SK-N-SH treated with all-trans-retinoic acid at 6 μM for 48 hours (cell line): ENCODE data around the gene TIMELESS.

Experiments used
- ATAC-seq: fragments of 200-7000 bp; cut with Tn5 transposase; 3 replicates; pipeline ENCODE4 v1.9.1; 2020; ENCODE audit warnings: mild to moderate bottlenecking, moderate library complexity
- ARNTL ChIP-seq: fragments of 450-650 bp; formaldehyde crosslinking; IDR thresholded peaks from 2 replicates; pipeline ENCODE4 v1.5.0; 2020; ENCODE audit warnings: low read depth, mild to moderate bottlenecking, moderate library complexity, borderline replicate concordance
- BACH2 ChIP-seq: fragments of 250-450 bp; sonication (Bioruptor Pico); IDR thresholded peaks from 2 replicates; pipeline ENCODE4 v1.9.0; 2021; ENCODE audit warnings: mild to moderate bottlenecking, borderline replicate concordance
- CSDC2 ChIP-seq: fragments of 250-450 bp; sonication (Bioruptor Pico); IDR thresholded peaks from 2 replicates; pipeline ENCODE4 v1.5.0; 2020; ENCODE audit warnings: mild to moderate bottlenecking, moderate library complexity
- ESRRG ChIP-seq: fragments of 250-450 bp; sonication (Bioruptor Pico); IDR thresholded peaks from 2 replicates; pipeline ENCODE4 v1.6.1; 2021; ENCODE audit warnings: mild to moderate bottlenecking
- GLIS3 ChIP-seq: fragments of 250-450 bp; sonication (Bioruptor Pico); IDR thresholded peaks from 2 replicates; pipeline ENCODE4 v1.5.0; 2020; ENCODE audit warnings: mild to moderate bottlenecking, moderate library complexity
- ISL1 ChIP-seq: fragments of 250-450 bp; sonication (Bioruptor Pico); IDR thresholded peaks from 2 replicates; pipeline ENCODE4 v2.1.2; 2022; ENCODE audit warnings: mild to moderate bottlenecking, moderate library complexity
- OSR1 ChIP-seq: fragments of 250-450 bp; sonication (Bioruptor Pico); IDR thresholded peaks from 2 replicates; pipeline ENCODE4 v1.8.0; 2022; ENCODE audit warnings: moderate library complexity, mild to moderate bottlenecking, inconsistent platforms
- PATZ1 ChIP-seq: fragments of 250-450 bp; sonication (Bioruptor Pico); IDR thresholded peaks from 2 replicates; pipeline ENCODE4 v1.8.0; 2020; ENCODE audit warnings: mild to moderate bottlenecking, moderate library complexity, borderline replicate concordance
- POU6F1 ChIP-seq: fragments of 250-450 bp; sonication (Bioruptor Pico); IDR thresholded peaks from 2 replicates; pipeline ENCODE4 v1.8.0; 2021; ENCODE audit warnings: low read depth, mild to moderate bottlenecking, moderate library complexity, borderline replicate concordance
- PPARA ChIP-seq: fragments of 250-450 bp; sonication (Bioruptor Pico); IDR thresholded peaks from 2 replicates; pipeline ENCODE4 v1.5.0; 2020; ENCODE audit warnings: mild to moderate bottlenecking, borderline replicate concordance
- RARB ChIP-seq: fragments of 250-450 bp; sonication (Bioruptor Pico); IDR thresholded peaks from 2 replicates; pipeline ENCODE4 v1.8.0; 2021; ENCODE audit warnings: mild to moderate bottlenecking, moderate library complexity
- SNAI2 ChIP-seq: fragments of 250-450 bp; sonication (Bioruptor Pico); IDR thresholded peaks from 2 replicates; pipeline ENCODE4 v1.5.0; 2020; ENCODE audit warnings: mild to moderate bottlenecking, moderate library complexity
- TCF4 ChIP-seq: fragments of 250-450 bp; sonication (Bioruptor Pico); IDR thresholded peaks from 2 replicates; pipeline ENCODE4 v1.8.0; 2021; ENCODE audit warnings: mild to moderate bottlenecking, moderate library complexity, borderline replicate concordance
- TOX ChIP-seq: fragments of 250-450 bp; sonication (Bioruptor Pico); IDR thresholded peaks from 2 replicates; pipeline ENCODE4 v1.8.0; 2021; ENCODE audit warnings: mild to moderate bottlenecking, moderate library complexity, borderline replicate concordance
- ZC3H10 ChIP-seq: fragments of 250-450 bp; sonication (Bioruptor Pico); IDR thresholded peaks from 2 replicates; pipeline ENCODE4 v1.5.1; 2021; ENCODE audit warnings: mild to moderate bottlenecking, moderate library complexity
- ZFP30 ChIP-seq: fragments of 450-650 bp; formaldehyde crosslinking; IDR thresholded peaks from 2 replicates; pipeline ENCODE4 v1.5.0; 2022; ENCODE audit warnings: mild to moderate bottlenecking, moderate library complexity
- TF ChIP-seq, protein P1 (sequence below): fragments of 250-450 bp; sonication (Bioruptor Pico); IDR thresholded peaks from 2 replicates; pipeline ENCODE4 v1.5.1; 2020; ENCODE audit warnings: low read depth, mild to moderate bottlenecking, moderate library complexity
- TF ChIP-seq, protein P2 (sequence below): fragments of 250-450 bp; sonication (Bioruptor Pico); IDR thresholded peaks from 2 replicates; pipeline ENCODE4 v1.5.1; 2021; ENCODE audit warnings: mild to moderate bottlenecking, moderate library complexity

Gene TIMELESS

DNA sequence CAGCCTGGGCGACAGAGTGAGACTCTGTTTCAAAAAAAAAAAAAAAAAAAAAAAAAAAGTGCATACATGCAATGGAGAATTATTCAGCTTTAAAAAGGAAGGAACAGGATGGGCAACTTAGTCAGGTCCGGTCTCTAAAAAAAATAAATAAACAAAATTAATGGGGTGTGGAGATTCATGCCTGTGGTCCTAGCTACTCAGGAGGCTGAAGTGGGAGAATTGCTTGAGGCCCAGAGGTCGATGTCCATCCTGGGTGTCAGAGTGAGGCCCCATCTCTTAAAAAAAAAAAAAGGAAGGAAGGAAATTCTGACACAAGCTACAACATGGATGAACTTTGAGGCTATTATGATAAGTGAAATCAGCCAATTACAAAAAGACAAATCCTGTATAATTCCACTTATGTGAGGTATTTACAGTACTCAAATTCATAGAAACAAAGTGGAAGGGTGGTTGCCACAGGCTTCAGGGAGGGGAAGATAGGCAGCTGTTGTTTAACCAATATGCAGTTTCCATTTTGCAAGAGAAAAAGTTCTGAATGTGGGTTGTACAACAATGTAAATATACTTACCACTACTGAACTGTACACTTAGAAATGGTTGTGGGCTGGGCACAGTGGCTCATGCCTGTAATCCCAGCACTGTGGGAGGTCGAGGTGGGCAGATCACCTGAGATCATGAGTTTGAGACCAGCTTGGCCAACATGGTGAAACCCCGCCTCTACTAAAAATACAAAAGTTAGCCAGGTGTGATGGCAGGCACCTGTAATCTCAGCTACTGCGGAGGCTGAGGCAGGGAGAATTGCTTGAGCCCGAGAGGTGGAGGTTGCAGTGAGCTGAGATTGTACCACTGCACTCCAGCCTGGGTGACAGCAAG lies 74.3 kb downstream of the TIMELESS start:
- ATAC-seq: no peak
- TF ChIP-seq RARB (CRISPR knock-in tag): no peak
- TF ChIP-seq TOX: no peak
- no peak for TF ChIP-seq POU6F1
- no peak for TF ChIP-seq PATZ1
- TF ChIP-seq BACH2 (CRISPR knock-in tag): no peak
- TF ChIP-seq SNAI2: no peak
- TF ChIP-seq ESRRG (CRISPR knock-in tag): no peak
- TF ChIP-seq PPARA: no peak
- TF ChIP-seq ARNTL (CRISPR knock-in tag): no peak
- TF ChIP-seq GLIS3 (CRISPR knock-in tag): no peak
- TF ChIP-seq TCF4 (CRISPR knock-in tag): no peak
- TF ChIP-seq ZC3H10: no peak
- TF ChIP-seq, protein P1, sequence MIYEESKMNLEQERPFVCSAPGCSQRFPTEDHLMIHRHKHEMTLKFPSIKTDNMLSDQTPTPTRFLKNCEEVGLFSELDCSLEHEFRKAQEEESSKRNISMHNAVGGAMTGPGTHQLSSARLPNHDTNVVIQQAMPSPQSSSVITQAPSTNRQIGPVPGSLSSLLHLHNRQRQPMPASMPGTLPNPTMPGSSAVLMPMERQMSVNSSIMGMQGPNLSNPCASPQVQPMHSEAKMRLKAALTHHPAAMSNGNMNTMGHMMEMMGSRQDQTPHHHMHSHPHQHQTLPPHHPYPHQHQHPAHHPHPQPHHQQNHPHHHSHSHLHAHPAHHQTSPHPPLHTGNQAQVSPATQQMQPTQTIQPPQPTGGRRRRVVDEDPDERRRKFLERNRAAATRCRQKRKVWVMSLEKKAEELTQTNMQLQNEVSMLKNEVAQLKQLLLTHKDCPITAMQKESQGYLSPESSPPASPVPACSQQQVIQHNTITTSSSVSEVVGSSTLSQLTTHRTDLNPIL (CRISPR knock-in tag): no peak
- no peak for TF ChIP-seq CSDC2 (CRISPR knock-in tag)
- TF ChIP-seq ISL1 (CRISPR knock-in tag): no peak
- TF ChIP-seq, protein P2, sequence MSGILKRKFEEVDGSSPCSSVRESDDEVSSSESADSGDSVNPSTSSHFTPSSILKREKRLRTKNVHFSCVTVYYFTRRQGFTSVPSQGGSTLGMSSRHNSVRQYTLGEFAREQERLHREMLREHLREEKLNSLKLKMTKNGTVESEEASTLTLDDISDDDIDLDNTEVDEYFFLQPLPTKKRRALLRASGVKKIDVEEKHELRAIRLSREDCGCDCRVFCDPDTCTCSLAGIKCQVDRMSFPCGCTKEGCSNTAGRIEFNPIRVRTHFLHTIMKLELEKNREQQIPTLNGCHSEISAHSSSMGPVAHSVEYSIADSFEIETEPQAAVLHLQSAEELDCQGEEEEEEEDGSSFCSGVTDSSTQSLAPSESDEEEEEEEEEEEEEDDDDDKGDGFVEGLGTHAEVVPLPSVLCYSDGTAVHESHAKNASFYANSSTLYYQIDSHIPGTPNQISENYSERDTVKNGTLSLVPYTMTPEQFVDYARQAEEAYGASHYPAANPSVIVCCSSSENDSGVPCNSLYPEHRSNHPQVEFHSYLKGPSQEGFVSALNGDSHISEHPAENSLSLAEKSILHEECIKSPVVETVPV (CRISPR knock-in tag): no peak
- TF ChIP-seq ZFP30 (CRISPR knock-in tag): no peak

- ATAC-seq: no peak
- no peak for TF ChIP-seq PATZ1
- TF ChIP-seq POU6F1: no peak
- no peak for TF ChIP-seq OSR1
- no peak for TF ChIP-seq ESRRG (CRISPR knock-in tag)
- no peak for TF ChIP-seq PPARA
- TF ChIP-seq TCF4 (CRISPR knock-in tag): no peak
- TF ChIP-seq ZC3H10: no peak
Measured at GRCh38 chr12:56373515-56373914, 75.7 kb downstream of the TIMELESS start.

GRCh38 chr12:56366948-56367347 lies 82.3 kb downstream of the TIMELESS start:
- TF ChIP-seq, protein P2 (CRISPR knock-in tag): no peak
- TF ChIP-seq ISL1 (CRISPR knock-in tag) (no peak), ZC3H10 (no peak), RARB (CRISPR knock-in tag) (no peak), CSDC2 (CRISPR knock-in tag) (no peak), ZFP30 (CRISPR knock-in tag) (no peak), TCF4 (CRISPR knock-in tag) (no peak)
- ATAC-seq: no peak
